NCI-H2029 treated with DMSO at 0.1 percent for 48 hours (cell line): ENCODE data around the gene NPHP4.

Source experiments
- DNase-seq: peaks from one replicate; lab custom pipeline; 2025; lab: John Stamatoyannopoulos, UW

The NPHP4 gene

DNA sequence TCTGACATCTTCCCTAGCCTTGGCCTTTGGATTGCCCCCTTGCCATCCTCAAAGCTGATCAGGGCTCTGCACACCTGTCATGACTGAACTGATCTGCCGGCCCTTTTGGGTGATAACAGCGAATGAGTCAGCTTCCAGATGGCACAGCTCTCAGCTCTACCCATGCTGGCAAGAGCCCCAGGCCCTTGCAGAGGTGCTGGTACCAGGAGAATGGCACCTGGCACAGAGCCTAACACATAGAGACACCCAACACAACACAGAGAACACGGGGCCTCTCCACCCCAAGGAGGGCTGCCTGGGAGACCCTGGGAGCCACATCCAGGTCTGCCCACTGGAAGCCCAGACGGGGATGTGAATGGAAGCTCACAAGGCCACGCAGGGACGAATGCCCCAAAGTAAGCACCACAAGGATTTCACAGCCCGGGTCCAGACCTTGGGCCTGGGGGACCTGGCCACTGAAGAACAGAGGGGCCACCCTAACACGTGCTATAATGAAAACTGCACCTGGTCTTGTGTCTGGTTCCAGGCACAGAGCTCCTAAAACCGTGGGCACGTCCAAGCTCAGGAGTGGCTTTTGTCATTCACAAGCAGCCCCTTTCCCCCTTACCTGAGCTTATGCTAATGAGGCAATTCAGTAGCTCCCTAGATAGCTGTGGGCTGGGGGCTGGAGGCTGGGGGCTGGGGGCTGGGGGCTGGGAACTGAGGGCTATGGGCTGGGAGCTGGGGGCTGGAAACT lies 160.5 kb downstream of the NPHP4 start:
- DNase-seq, result no peak

DNA sequence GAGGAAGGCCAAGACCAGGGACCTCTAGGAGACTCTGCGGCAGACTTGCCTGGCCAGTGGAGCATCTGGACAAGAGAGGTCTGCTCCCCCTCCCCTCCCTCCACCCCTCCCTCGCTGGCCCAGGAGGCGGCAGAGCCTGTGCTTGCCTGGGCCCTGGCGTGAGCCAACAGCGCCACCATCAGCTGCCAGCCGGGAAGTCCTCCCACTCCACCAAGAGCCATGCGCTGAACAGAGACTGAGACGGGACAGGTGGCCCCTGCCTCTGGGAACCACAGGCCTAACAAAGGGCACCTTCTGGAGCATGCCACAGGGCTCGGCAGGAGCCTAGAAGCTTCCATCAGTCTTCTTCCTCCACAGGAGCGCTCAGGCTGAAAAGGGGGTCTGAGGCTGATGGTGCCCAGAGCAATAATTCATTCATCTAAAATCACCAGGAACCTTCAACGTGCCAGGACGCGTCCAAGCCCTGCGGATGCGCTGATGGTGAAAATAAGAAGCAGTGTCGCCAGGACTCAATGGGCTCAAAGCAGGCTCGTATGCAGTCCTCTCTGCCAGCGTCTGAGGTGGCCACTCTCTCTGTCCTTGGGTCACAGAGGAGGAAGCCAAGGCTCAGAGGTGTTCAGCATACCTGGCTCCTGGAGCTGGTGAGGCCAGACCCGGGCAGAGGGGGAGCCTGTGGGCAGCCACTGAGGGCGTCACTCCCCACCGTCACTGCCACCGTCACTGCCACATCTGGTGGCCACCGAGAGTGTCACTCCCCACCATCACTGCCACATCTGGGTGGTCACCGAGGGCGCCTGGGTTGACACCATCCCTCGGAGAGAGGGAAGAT lies 161.2 kb downstream of the NPHP4 start:
- DNase-seq, result no peak

DNA sequence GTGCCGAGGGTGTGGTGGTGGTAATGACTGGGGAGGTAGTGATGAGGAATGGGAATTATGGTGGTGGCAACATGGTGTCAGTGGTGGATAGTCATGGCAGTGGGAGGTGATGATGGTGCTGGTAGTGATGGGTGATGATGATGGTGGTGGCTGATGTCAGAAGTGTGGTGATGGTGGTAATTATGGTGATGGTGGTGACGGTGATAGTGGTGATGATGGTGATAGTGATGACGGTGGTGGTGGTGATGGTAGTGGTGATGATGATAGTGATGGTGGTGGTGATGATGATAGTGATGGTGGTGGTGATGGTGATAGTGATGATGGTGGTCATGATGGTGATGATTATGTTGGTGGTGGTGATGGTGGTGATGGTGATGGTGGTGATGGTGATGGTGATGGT lies 162.8 kb downstream of the NPHP4 start:
- no peak for DNase-seq

DNA sequence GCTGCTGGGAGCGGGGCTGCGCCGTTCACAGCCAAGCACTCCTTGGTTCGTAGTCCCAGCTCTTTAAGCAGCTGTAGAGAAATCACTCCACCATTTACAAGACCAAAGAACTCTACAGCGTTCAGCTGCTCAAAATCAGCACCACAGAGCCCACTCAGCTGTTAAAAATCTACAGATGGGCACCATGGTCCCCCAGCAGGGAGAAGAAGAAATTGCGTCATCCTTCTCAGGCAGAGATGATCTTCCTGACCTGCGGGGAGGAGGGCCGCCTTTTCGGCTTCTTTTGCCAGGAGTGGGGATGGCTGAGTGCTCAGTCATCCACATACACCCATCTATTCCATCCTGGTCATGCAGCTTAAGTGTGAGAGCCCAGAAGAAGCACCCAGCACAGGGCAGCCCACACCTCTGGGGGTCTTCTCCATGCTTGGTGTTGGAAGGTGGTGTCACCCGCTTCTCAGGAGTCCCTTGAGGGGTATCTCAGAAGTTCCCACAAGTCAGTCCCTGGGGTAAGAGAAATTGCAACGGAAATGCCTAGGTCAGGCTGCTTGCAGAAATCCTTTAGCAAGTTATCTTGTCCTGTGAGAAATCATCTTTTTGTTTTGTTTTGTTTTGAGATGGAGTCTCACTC lies 163.8 kb downstream of the NPHP4 start:
- no peak for DNase-seq

DNA sequence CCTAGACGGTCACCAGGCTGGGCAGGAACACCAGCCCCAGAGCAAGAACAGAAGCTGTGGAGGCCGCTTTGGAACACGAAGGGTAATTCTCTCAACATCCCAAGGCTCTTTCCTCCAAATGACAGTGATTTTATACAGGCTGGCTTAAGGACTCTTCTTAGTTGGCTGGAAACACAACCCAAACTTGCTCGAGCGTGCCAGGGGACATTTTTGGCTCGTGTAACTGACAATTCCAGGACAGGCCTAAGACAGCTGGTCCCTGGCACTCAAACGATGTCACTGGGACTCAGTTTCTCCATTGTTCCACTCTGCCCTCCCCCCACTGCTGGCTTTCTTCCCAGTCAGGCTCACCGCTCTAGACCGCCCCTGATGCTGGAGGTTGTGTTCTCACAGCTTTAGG lies 164.7 kb downstream of the NPHP4 start:
- no peak for DNase-seq

DNA sequence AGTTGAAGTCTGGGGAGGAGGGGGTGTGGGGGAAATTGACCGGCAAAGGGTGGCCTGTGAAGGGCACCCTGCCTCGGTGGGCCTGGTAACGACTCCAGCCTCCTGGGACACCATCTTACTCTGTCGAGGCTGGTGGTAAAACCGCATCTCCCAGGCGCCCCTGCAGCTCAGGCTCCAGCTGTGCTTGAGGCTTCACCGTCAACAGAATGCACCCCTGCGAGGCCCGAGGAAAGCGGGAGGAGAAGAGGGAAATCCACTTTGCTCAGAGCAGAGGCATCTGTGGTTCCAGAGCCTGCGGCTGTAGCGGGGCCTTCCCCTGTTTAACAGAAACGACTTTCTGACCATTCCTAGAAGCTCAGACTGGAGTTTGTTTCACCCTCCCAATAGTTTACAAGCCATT lies 165.6 kb downstream of the NPHP4 start:
- DNase-seq, result no peak

DNA sequence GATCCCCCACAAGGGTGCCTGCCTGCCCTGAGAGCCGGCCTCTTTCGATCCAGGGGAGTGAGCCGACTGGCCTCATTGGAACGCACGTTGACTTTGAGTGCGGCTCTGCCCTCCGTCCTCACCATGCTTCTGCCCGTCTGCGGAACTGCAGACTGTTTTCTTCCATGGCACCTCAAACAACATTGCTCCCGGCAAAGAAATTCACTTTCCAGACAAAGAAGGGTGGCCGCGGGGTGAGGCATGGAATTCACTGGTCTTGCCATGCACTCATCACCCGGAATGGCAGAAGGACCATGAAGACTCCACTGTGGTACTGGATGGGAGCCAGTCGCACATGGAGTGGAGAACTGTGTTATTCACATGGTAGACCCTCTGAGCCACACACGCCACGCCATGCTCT lies 169.5 kb downstream of the NPHP4 start:
- DNase-seq, result no peak

DNA sequence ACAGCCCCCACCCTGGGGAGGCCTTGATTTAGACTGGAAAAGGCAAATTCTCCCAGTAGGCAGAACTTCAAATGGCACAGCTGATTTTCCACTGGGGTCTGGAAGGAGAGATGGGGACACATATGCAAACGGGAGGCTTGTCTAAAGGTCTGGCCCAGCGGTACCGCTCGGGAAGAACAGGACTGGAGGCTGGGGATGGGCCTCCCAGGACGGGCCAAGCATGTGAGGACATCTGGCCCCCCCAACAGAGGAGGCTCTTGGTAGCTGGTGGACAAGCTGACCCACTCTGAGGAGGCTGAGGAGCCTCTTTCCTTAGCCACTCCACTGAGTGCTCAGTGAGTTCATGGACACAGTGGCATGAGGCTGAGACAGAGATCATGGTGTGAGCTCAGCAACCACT lies 170.0 kb downstream of the NPHP4 start:
- DNase-seq, result no peak

DNA sequence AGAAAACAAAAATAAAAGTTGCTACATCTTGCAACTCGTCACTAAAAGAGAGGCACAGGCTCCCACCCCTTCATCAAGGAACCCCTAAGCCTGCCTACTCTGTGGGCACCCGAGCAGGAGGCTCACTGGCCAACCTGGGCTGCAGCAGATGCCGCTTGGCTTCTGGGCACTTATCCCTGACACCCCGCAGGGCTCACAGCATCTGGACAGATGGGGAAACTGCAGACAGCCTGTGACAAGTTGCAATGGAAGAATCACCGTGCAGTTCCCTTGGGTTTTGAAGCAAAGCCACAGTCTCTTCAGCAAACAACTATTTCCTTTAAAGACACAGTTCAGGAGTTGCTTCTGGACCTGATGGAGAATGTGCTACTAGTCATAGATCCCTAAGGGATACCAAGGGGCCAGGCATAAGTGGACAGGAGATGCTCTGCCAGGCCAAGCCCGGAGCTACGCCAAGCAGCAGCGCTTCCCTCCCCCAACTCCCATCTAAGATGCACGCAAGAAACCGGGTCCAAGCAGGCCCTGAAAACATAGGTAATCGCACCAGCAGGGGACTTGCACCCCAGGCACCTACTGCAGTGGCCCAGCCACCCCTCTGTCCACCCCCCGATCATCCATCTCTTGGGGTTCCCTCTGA lies 170.6 kb downstream of the NPHP4 start:
- DNase-seq, result no peak

DNA sequence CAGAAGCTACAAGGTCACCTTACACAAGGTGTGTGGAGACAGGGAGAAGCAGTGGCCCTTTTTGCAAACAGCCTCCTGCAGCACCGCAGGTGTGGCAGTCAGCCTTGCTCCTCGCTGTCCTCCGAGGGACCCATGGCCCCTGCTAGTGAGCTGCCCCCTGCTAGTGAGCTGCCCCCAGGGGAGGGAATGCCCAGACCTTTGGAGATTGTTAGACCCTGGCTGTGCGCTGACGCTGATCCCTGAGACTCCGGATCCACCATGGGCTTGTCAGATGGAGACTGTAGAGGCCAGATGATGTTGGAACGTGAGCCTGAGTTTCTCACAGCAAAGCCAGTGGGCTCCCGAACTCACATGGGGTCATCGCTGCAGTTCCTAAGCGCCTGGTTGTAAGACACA lies 172.2 kb downstream of the NPHP4 start:
- no peak for DNase-seq

DNA sequence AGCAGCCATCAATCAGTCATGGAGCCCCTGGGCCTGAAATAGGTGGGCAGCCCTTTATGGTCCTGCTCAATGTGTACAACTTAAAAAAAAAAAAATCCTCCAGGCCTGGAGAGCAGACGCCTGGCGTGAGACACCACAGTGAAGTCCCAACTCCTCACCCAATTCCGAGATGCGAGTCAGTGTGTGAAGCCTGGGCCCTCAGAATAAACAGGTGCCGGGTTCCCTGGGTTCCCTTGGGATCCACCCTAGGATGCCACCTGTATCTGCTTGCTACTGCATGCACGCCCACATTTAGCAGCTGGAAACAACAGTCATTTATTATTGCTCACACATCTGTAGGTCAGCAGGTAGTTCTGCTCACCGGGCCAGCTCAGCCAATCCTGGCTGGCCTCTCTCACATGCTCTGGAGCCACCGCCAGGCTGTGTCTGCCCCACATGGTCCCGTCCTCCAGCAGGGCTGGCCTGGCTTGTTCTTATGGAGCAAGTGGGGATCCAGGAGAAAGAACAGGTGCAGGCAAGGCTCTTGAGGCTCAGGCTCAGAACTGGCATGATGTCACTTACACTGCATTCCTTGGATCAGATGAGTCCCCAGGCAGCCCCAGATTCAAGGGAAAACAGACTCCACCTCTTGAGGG lies 172.7 kb downstream of the NPHP4 start:
- DNase-seq, result no peak

DNA sequence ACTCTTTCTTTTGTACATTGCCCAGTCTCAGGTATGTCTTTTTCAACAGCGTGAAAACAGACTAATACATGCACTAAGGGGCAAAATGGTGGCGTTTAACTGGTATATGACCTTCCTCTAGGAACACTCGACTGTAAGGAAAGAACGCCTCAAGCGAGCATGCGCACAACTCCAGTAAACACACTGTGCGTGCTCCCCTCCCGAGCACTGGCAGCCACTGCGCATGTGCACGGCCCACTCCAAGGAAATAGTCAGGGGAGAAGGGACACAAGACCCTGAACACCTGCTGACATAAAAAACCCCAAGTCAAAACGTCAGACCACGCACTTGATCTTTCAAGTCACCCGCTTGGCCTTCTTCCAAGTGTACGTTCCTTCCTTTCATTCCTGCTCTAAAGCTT lies 173.5 kb downstream of the NPHP4 start:
- no peak for DNase-seq

DNA sequence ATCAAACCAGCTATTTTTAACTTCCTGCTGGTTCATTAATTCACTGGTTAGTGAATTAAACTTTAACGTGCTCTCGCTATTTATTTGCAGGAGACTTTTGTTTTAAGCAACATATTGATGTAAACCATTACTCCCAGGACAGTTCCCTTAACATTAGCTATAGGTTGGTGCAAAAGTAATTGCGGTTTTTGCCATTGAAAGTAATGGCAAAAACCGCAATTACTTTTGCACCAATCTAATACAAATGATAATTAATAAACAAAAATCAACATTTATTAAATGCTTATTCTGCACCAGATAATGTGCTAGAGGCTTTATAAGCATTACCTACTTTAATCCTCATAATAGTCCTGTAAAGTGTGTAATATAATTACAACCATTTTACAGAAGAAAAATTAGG lies 176.5 kb downstream of the NPHP4 start:
- DNase-seq, result no peak

DNA sequence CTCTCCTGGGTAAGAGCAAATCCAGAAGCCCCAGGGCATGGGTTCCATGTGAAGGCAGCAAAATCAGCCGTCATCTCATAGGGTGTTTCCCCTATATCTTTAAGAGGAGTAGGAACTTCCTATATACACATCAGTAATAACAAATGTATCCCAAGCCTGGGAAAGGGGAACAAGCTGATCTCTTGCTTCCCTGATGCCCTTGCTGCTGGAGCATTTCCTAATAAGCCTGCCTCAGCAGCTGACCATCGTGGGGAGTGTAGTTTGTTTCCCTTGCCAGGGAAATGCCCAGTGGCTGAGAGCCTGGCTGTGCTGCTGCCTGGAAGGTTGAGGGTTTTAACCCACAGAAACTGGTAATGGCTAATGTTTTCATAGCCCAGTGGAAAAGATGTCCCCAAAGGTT lies 177.0 kb downstream of the NPHP4 start:
- no peak for DNase-seq

DNA sequence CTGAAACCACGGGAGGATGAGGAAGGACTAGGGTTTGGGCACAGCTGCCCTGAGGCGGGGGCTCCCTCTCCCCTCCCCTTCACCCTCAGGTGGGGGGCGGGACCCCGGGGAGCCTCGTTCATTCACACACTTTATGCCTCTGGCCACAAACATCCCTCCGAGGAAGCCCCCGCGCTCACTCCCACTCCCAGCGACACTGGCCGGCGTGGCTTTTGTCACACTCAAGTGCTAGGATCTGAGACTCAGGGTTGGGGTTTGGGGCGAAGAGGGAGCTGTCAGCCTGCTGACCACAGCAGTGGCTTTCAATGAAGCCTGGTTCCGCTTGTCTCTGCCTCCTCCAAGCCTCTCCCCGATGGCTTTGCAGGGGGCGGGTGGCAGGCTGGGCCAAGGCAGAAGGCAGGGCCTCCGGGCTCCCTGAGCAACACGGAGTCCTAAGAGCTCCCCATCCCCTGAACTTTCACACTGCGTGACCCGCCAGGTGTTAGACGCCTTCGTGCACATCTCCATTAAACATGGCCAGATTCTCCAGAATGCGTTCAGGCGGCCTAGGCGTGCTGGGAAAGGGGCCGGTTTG lies 178.1 kb downstream of the NPHP4 start:
- no peak for DNase-seq

DNA sequence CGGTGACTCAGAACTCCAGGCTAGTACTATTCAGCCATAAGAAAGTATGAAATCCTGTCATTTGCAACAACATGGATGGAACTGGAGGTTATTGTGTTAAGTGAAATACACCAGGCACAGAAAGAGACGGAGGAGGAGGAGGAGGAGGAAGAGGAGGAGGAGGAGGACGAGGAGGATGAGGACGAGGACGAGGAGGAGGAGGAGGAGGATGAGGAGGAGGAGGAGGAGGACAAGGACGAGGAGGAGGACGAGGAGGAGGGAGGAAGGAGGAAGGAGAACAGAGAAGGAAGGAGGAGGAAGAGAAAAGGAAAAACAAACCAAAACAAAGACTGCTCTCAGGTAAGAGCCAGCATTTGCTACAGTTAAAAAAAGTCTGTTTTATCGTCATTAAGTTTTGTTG lies 178.7 kb downstream of the NPHP4 start:
- no peak for DNase-seq
